HEK293 (cell line): ENCODE measurements around the gene MYO1E.
"Not testable (repeated sequence)": the region's sequence is repeated elsewhere in the genome, so short reads cannot be mapped to it uniquely, and the experiment has no call there.

Experiments
- CTCF ChIA-PET: fragments of 350-600 bp; formaldehyde crosslinking; extraction: SDS; loops from one replicate; lab custom pipeline; 2021; ENCODE audit warnings: antibody characterized with exemption; lab: Yijun Ruan, JAX
- POLR2A ChIA-PET: fragments of 300-600 bp; formaldehyde crosslinking; extraction: SDS; loops from one replicate; lab custom pipeline; 2020; ENCODE audit warnings: antibody characterized with exemption, inconsistent platforms; lab: Yijun Ruan, JAX
- H3K27ac ChIP-seq: fragments of 200-500 bp; sonication (Bioruptor generic); 2 replicates; pipeline ENCODE4 v1.5.1; 2014; ENCODE audit warnings: low read depth, low read length, control low read depth, inconsistent platforms; ENCODE audit errors: extremely low read depth
- H3K36me3 ChIP-seq, 2 experiments: fragments of 200-500 bp in 1 of 2; sonication (Bioruptor generic) in 1 of 2; 1 replicate in 1 of 2; 2 replicates in 1 of 2; pipeline ENCODE4 v1.5.1; 2014 to 2017; ENCODE audit warnings: inconsistent platforms in 2 of 2, low read length in 2 of 2; ENCODE audit not compliant: control insufficient read depth in 2 of 2, insufficient read depth in 1 of 2
- H3K4me1 ChIP-seq: fragments of 200-500 bp; sonication (Bioruptor generic); 2 replicates; pipeline ENCODE4 v1.5.1; 2014; ENCODE audit warnings: mild to moderate bottlenecking, low read length, inconsistent platforms; ENCODE audit not compliant: control insufficient read depth, insufficient read depth
- H3K4me3 ChIP-seq: 2 replicates; pipeline ENCODE4 v1.5.1; 2011; ENCODE audit warnings: low read depth, mild to moderate bottlenecking, control low read depth, low read length, moderate library complexity
- H3K9me3 ChIP-seq: fragments of 200-500 bp; sonication (Bioruptor generic); 2 replicates; pipeline ENCODE4 v1.5.1; 2014; ENCODE audit warnings: low read depth, low read length, inconsistent platforms; ENCODE audit not compliant: control insufficient read depth, insufficient read depth
- KLF10 ChIP-seq: fragments of 450-650 bp; IDR thresholded peaks from 2 replicates; pipeline ENCODE4 v1.5.1; 2018; ENCODE audit warnings: missing biosample characterization, mild to moderate bottlenecking, missing genetic modification characterization
- MZF1 ChIP-seq: fragments of 450-650 bp; formaldehyde crosslinking; IDR thresholded peaks from 2 replicates; pipeline ENCODE4 v1.5.1; 2017; ENCODE audit warnings: missing biosample characterization, missing genetic modification characterization, borderline replicate concordance
- TCF7L2 ChIP-seq: IDR thresholded peaks from 2 replicates; pipeline ENCODE4 v1.6.1; 2011; ENCODE audit warnings: low read depth, mild to moderate bottlenecking, inconsistent platforms, low read length, moderate library complexity, borderline replicate concordance
- ZFHX2 ChIP-seq: fragments of 450-650 bp; formaldehyde crosslinking; conservative IDR thresholded peaks from 2 replicates; pipeline ENCODE4 v1.5.1; 2016; ENCODE audit warnings: missing biosample characterization, missing genetic modification characterization
- ZFP69B ChIP-seq: fragments of 450-650 bp; formaldehyde crosslinking; IDR thresholded peaks from 2 replicates; pipeline ENCODE4 v1.5.1; 2016; ENCODE audit warnings: missing biosample characterization, missing genetic modification characterization
- ZIC2 ChIP-seq: fragments of 450-650 bp; formaldehyde crosslinking; IDR thresholded peaks from 2 replicates; pipeline ENCODE4 v1.5.1; 2016; ENCODE audit warnings: missing biosample characterization, missing genetic modification characterization
- ZNF121 ChIP-seq: fragments of 450-650 bp; formaldehyde crosslinking; IDR thresholded peaks from 2 replicates; pipeline ENCODE4 v1.5.1; 2016; ENCODE audit warnings: missing biosample characterization, missing genetic modification characterization
- ZNF280C ChIP-seq: fragments of 450-650 bp; formaldehyde crosslinking; IDR thresholded peaks from 2 replicates; pipeline ENCODE4 v1.5.1; 2016; ENCODE audit warnings: missing biosample characterization, missing genetic modification characterization
- ZNF335 ChIP-seq: fragments of 450-650 bp; formaldehyde crosslinking; conservative IDR thresholded peaks from 2 replicates; pipeline ENCODE4 v1.5.1; 2016; ENCODE audit warnings: missing biosample characterization, missing genetic modification characterization
- ZNF341 ChIP-seq: fragments of 450-650 bp; formaldehyde crosslinking; IDR thresholded peaks from 2 replicates; pipeline ENCODE4; 2016; ENCODE audit warnings: low read depth, missing biosample characterization, missing genetic modification characterization
- ZNF423 ChIP-seq: fragments of 450-650 bp; formaldehyde crosslinking; IDR thresholded peaks from 2 replicates; pipeline ENCODE4 v1.5.1; 2016; ENCODE audit warnings: missing biosample characterization, missing genetic modification characterization
- ZNF426 ChIP-seq: fragments of 450-650 bp; formaldehyde crosslinking; IDR thresholded peaks from 2 replicates; pipeline ENCODE4 v1.5.1; 2017; ENCODE audit warnings: missing biosample characterization, missing genetic modification characterization, mild to moderate bottlenecking, inconsistent platforms, moderate library complexity
- ZNF548 ChIP-seq: fragments of 450-650 bp; formaldehyde crosslinking; IDR thresholded peaks from 2 replicates; pipeline ENCODE4 v1.5.1; 2016; ENCODE audit warnings: missing biosample characterization, missing genetic modification characterization
- ZNF558 ChIP-seq: fragments of 450-650 bp; formaldehyde crosslinking; IDR thresholded peaks from 2 replicates; pipeline ENCODE4 v1.5.1; 2016; ENCODE audit warnings: missing biosample characterization, missing genetic modification characterization
- ZNF560 ChIP-seq: fragments of 450-650 bp; formaldehyde crosslinking; IDR thresholded peaks from 2 replicates; pipeline ENCODE4 v1.5.1; 2017; ENCODE audit warnings: missing biosample characterization, missing genetic modification characterization, borderline replicate concordance
- ZNF623 ChIP-seq: fragments of 450-650 bp; formaldehyde crosslinking; IDR thresholded peaks from 2 replicates; pipeline ENCODE4 v1.5.1; 2016; ENCODE audit warnings: missing biosample characterization, missing genetic modification characterization
- ZNF626 ChIP-seq: fragments of 450-650 bp; sonication (Bioruptor Pico); formaldehyde crosslinking; IDR thresholded peaks from 2 replicates; pipeline ENCODE4 v1.5.1; 2018; ENCODE audit warnings: missing biosample characterization, missing genetic modification characterization, inconsistent platforms
- ZNF837 ChIP-seq: fragments of 450-650 bp; formaldehyde crosslinking; IDR thresholded peaks from 2 replicates; pipeline ENCODE4 v1.5.1; 2016; ENCODE audit warnings: missing biosample characterization, missing genetic modification characterization
- ZNF843 ChIP-seq: fragments of 450-650 bp; formaldehyde crosslinking; IDR thresholded peaks from 2 replicates; pipeline ENCODE4 v1.5.1; 2016; ENCODE audit warnings: missing biosample characterization, missing genetic modification characterization
- ZSCAN23 ChIP-seq: fragments of 450-650 bp; formaldehyde crosslinking; IDR thresholded peaks from 2 replicates; pipeline ENCODE4 v1.5.1; 2016; ENCODE audit warnings: missing biosample characterization, missing genetic modification characterization
- ZSCAN5A ChIP-seq: fragments of 450-650 bp; formaldehyde crosslinking; IDR thresholded peaks from 2 replicates; pipeline ENCODE4 v1.5.1; 2016; ENCODE audit warnings: missing biosample characterization, missing genetic modification characterization
- TF ChIP-seq, protein P1 (sequence below): fragments of 450-650 bp; formaldehyde crosslinking; IDR thresholded peaks from 2 replicates; pipeline ENCODE4 v1.5.1; 2016; ENCODE audit warnings: missing biosample characterization, missing genetic modification characterization, borderline replicate concordance

The MYO1E gene

DNA sequence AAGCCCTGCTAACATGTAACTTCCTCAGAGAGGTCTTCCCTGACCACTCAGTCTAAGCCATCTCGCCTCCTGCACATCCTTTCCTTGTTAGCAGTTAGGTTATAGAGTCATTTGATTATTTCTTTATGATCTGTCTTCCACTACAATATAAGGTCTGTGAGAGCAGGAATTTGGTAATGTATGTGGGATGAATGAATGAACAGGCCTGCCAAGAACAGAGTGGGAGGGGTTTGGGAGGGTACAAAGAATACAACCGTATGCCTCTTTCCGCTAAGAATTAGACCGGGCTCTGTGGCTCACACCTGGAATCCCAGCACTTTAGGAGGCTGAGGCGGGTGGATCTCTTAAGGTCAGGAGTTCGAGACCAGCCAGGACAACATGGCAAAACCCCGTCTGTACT is 32.4 kb upstream of the MYO1E start:
- TF ChIP-seq ZNF843 (tag by site-specific recombination) (no peak), ZFHX2 (tag by site-specific recombination) (no peak), ZSCAN5A (tag by site-specific recombination) (no peak), ZNF341 (tag by site-specific recombination) (no peak), KLF10 (tag by site-specific recombination) (no peak), ZNF626 (tag by site-specific recombination) (no peak), ZFP69B (tag by site-specific recombination) (no peak), ZNF837 (no peak), MZF1 (tag by site-specific recombination) (no peak), ZSCAN23 (tag by site-specific recombination) (no peak), ZNF426 (tag by site-specific recombination) (no peak), ZNF423 (no peak), TCF7L2 (no peak), ZNF560 (no peak)
- TF ChIP-seq, all 188 proteins: peak for 0
- no peak overlapping the region for H3K4me3 ChIP-seq
- H3K27ac ChIP-seq, result no peak overlapping the region
- H3K4me1 ChIP-seq, result no peaks in the 10 kb centered on the region
- CTCF ChIA-PET, result no interaction called here
- POLR2A ChIA-PET, result no interaction called here
- no peaks in the 10 kb centered on the region for H3K36me3 ChIP-seq
- no peaks in the 10 kb centered on the region for H3K9me3 ChIP-seq

DNA sequence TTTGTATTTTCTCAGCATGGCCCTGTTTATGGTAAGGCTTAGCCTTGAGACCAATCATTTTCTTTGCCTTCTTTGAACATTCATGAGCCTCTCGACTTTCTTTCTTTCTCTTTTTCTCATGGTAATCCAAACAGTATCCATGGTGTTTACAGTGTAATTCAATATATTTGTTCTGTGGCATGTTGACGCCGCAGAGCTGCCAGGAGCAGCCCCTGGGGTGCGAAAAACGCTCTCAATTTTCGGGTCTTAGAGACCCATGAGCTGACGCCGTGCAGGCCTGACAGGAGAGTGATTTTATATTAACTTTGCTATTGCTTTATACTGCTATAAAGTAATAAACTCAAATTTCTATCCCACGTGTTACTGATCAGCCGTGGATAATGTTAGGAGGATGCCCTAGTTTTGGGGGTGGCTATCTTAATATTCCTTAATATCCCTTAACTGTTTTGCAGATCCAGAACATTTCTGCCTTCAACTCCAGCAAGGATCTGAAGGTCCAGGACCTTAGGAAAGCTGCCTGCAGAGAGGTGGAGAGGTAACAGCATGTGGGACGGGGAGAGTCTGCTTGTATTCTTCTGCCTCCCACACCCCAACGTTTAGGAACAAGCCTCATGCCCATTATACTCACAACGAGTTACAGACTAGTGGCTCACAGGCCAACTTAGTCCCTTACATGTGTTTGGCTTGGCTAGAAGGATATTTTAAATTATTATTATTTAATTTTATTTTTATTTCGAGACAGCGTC is 29.3 kb upstream of the MYO1E start:
- CTCF ChIA-PET, result no interaction called here
- no peaks in the 10 kb centered on the region for H3K4me1 ChIP-seq

GRCh38 chr15:59401051-59401823 is 28.6 kb upstream of the MYO1E start:
- CTCF ChIA-PET, H3K27ac ChIP-seq, POLR2A ChIA-PET, H3K4me1 ChIP-seq, H3K4me3 ChIP-seq, H3K9me3 ChIP-seq, H3K36me3 ChIP-seq: not testable (repeated sequence)

More for the DNA sequence above, 29.3 kb upstream of the MYO1E start:
- no peaks in the 10 kb centered on the region for H3K9me3 ChIP-seq
- POLR2A ChIA-PET, result no interaction called here
- H3K36me3 ChIP-seq, result no peaks in the 10 kb centered on the region
- TF ChIP-seq ZNF558 (tag by site-specific recombination) (no peak), ZNF121 (tag by site-specific recombination) (no peak), ZNF548 (tag by site-specific recombination) (no peak), ZNF280C (tag by site-specific recombination) (no peak), ZIC2 (tag by site-specific recombination) (peak; percentile 29; the same call in 1 of the 2 replicates), ZNF623 (tag by site-specific recombination) (no peak), ZNF335 (tag by site-specific recombination) (peak; percentile 66)
- TF ChIP-seq, protein P1, sequence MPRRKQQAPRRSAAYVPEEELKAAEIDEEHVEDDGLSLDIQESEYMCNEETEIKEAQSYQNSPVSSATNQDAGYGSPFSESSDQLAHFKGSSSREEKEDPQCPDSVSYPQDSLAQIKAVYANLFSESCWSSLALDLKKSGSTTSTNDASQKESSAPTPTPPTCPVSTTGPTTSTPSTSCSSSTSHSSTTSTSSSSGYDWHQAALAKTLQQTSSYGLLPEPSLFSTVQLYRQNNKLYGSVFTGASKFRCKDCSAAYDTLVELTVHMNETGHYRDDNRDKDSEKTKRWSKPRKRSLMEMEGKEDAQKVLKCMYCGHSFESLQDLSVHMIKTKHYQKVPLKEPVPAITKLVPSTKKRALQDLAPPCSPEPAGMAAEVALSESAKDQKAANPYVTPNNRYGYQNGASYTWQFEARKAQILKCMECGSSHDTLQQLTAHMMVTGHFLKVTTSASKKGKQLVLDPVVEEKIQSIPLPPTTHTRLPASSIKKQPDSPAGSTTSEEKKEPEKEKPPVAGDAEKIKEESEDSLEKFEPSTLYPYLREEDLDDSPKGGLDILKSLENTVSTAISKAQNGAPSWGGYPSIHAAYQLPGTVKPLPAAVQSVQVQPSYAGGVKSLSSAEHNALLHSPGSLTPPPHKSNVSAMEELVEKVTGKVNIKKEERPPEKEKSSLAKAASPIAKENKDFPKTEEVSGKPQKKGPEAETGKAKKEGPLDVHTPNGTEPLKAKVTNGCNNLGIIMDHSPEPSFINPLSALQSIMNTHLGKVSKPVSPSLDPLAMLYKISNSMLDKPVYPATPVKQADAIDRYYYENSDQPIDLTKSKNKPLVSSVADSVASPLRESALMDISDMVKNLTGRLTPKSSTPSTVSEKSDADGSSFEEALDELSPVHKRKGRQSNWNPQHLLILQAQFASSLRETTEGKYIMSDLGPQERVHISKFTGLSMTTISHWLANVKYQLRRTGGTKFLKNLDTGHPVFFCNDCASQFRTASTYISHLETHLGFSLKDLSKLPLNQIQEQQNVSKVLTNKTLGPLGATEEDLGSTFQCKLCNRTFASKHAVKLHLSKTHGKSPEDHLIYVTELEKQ (tag by site-specific recombination), result no peak
- H3K27ac ChIP-seq, result no peak overlapping the region
- no peak overlapping the region for H3K4me3 ChIP-seq
